Islet of Langerhans (tissue), 1 donor: ENCODE data around the gene BHMT2.

Experiments
- FAIRE-seq: peaks from one replicate; lab custom pipeline; 2011; peaks lifted over from hg19 to GRCh38; lab: Jason Lieb, UNC

The BHMT2 gene

GRCh38 chr5:79122973-79123372 lies 53.4 kb downstream of the BHMT2 start:
- FAIRE-seq: no peak

GRCh38 chr5:79124607-79125006 lies 55.0 kb downstream of the BHMT2 start:
- no peak for FAIRE-seq

GRCh38 chr5:79130781-79131180 lies 61.2 kb downstream of the BHMT2 start:
- FAIRE-seq: no peak

GRCh38 chr5:79133121-79133656 lies 63.6 kb downstream of the BHMT2 start:
- peak; percentile 100 for FAIRE-seq

GRCh38 chr5:79133657-79134451 lies 64.3 kb downstream of the BHMT2 start:
- peak; percentile 86 for FAIRE-seq

- FAIRE-seq: no peak
Measured at GRCh38 chr5:79135790-79136553, 66.4 kb downstream of the BHMT2 start.

- FAIRE-seq: no peak
Measured at GRCh38 chr5:79136618-79137017, 67.1 kb downstream of the BHMT2 start.
